Neural progenitor cell (in vitro differentiated cells): ENCODE measurements around the gene RSPO4. TPM values are rescaled to one million over a fixed set of nuclear protein-coding genes. Genes with fewer than 3 reads are reported as not detected.

Experiments
- DNase-seq: peaks from one replicate; pipeline ENCODE4 v3.0.0-alpha.2; 2016; ENCODE audit warnings: low spot score
- H2AFZ ChIP-seq: fragments of 200-600 bp; sonication (generic); replicated peaks from 2 replicates; pipeline ENCODE4 v1.6.1; 2016; ENCODE audit warnings: antibody characterized with exemption
- H3F3A ChIP-seq: fragments of 200-600 bp; sonication (generic); 2 replicates; pipeline ENCODE4 v1.6.1; 2016; ENCODE audit warnings: antibody characterized with exemption, low read depth
- H3K27ac ChIP-seq: fragments of 200-600 bp; sonication (generic); 2 replicates; pipeline ENCODE4 v1.5.1; 2016; ENCODE audit warnings: mild to moderate bottlenecking
- H3K27me3 ChIP-seq: fragments of 200-600 bp; sonication (generic); 2 replicates; pipeline ENCODE4 v1.6.1; 2016; ENCODE audit warnings: mild to moderate bottlenecking, moderate library complexity
- H3K36me3 ChIP-seq: fragments of 200-600 bp; sonication (generic); 2 replicates; pipeline ENCODE4 v1.5.1; 2016
- H3K4me1 ChIP-seq: fragments of 200-600 bp; sonication (generic); 2 replicates; pipeline ENCODE4 v1.6.1; 2016; ENCODE audit warnings: mixed run types
- H3K4me2 ChIP-seq: fragments of 200-600 bp; sonication (generic); 2 replicates; pipeline ENCODE4 v1.6.1; 2016
- H3K4me3 ChIP-seq: fragments of 200-600 bp; sonication (generic); 2 replicates; pipeline ENCODE4 v1.5.1; 2016
- H3K79me2 ChIP-seq: fragments of 200-600 bp; sonication (generic); 2 replicates; pipeline ENCODE4 v1.6.1; 2016; ENCODE audit warnings: low read depth
- H3K9ac ChIP-seq: fragments of 200-600 bp; sonication (generic); 2 replicates; pipeline ENCODE4 v1.6.1; 2016
- H3K9me3 ChIP-seq: fragments of 200-600 bp; sonication (generic); 2 replicates; pipeline ENCODE4 v1.5.1; 2016; ENCODE audit warnings: low read depth
- H4K20me1 ChIP-seq: fragments of 200-600 bp; sonication (generic); 2 replicates; pipeline ENCODE4 v1.6.1; 2016; ENCODE audit warnings: low read depth
- H3K27ac Mint-ChIP-seq: 3 replicates; pipeline ENCODE4 v1.8.0; 2021; ENCODE audit warnings: mixed read lengths
- H3K27me3 Mint-ChIP-seq: 2 replicates; pipeline ENCODE4 v1.8.0; 2022; ENCODE audit warnings: low read depth, mild to moderate bottlenecking, inconsistent platforms, moderate library complexity, mixed read lengths; ENCODE audit not compliant: insufficient read depth
- H3K36me3 Mint-ChIP-seq: 3 replicates; pipeline ENCODE4 v1.8.0; 2021; ENCODE audit warnings: mixed read lengths
- H3K4me1 Mint-ChIP-seq: 3 replicates; pipeline ENCODE4 v1.8.0; 2021; ENCODE audit warnings: mixed read lengths
- H3K4me3 Mint-ChIP-seq: 3 replicates; pipeline ENCODE4 v1.8.0; 2021; ENCODE audit warnings: mild to moderate bottlenecking, moderate library complexity, mixed read lengths
- H3K9me3 Mint-ChIP-seq: 3 replicates; pipeline ENCODE4 v1.8.0; 2020; ENCODE audit warnings: mixed read lengths
- EZH2 ChIP-seq: fragments of 200-600 bp; sonication (generic); IDR thresholded peaks from 2 replicates; pipeline ENCODE4 v1.6.1; 2017; ENCODE audit warnings: antibody characterized with exemption, mild to moderate bottlenecking, moderate library complexity
- EZH2phosphoT487 ChIP-seq: fragments of 200-600 bp; sonication (generic); IDR thresholded peaks from 2 replicates; pipeline ENCODE4 v1.6.1; 2017; ENCODE audit warnings: antibody characterized with exemption
- total RNA-seq: library from RNA; depleted of rRNA; stranded (reverse); fragments of >200 nt; gene quantifications from 2 replicates; pipeline ENCODE4 v1.2.3, GENCODE V29; 2015; ENCODE audit warnings: low replicate concordance
- TF ChIP-seq, protein P1 (sequence below): fragments of 200-600 bp; sonication (generic); IDR thresholded peaks from 2 replicates; pipeline ENCODE4 v1.5.1; 2017; ENCODE audit warnings: antibody characterized with exemption, mild to moderate bottlenecking

The RSPO4 gene
- total RNA-seq, 1 donor from 2014 or later: 0.26 TPM

DNA sequence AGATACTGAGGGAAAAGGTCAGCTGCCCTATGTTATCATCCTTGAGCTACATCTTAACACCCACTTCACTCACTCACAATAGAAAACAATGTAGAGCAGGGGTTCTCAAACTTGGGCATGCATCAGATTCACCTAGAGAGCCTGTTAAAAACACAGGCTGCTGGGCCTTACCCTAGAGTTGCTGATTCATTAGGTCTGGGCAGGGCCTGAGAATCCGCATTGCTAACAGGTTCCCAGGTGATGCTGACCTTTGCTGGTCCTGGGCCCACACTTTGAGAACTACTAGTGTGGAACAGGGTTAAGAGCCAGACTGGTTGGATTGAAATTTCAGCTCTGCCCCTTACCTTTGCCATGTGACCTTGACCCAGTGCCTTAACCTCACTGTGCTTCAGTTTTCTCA is 25.1 kb downstream of the RSPO4 start:
- DNase-seq: no peak
- Mint-ChIP-seq H3K4me1 (no peaks in the 10 kb centered on the region), H3K27me3 (peaks cover 10% of the 10 kb centered on the region), H3K4me3 (no peak overlapping the region), H3K9me3 (no peaks in the 10 kb centered on the region), H3K27ac (no peak overlapping the region), H3K36me3 (no peaks in the 10 kb centered on the region)
- no peaks in the 10 kb centered on the region for H4K20me1 ChIP-seq
- no peaks in the 10 kb centered on the region for H3K27me3 ChIP-seq
- H3K79me2 ChIP-seq: no peaks in the 10 kb centered on the region
- no peaks in the 10 kb centered on the region for H3K9me3 ChIP-seq
- H3K4me2 ChIP-seq: no peak overlapping the region
- H3K4me3 ChIP-seq: no peak overlapping the region
- TF ChIP-seq EZH2 (no peak), EZH2phosphoT487 (no peak)
- TF ChIP-seq, protein P1, sequence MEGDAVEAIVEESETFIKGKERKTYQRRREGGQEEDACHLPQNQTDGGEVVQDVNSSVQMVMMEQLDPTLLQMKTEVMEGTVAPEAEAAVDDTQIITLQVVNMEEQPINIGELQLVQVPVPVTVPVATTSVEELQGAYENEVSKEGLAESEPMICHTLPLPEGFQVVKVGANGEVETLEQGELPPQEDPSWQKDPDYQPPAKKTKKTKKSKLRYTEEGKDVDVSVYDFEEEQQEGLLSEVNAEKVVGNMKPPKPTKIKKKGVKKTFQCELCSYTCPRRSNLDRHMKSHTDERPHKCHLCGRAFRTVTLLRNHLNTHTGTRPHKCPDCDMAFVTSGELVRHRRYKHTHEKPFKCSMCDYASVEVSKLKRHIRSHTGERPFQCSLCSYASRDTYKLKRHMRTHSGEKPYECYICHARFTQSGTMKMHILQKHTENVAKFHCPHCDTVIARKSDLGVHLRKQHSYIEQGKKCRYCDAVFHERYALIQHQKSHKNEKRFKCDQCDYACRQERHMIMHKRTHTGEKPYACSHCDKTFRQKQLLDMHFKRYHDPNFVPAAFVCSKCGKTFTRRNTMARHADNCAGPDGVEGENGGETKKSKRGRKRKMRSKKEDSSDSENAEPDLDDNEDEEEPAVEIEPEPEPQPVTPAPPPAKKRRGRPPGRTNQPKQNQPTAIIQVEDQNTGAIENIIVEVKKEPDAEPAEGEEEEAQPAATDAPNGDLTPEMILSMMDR: no peak
- H2AFZ ChIP-seq: no peak overlapping the region
- no peaks in the 10 kb centered on the region for H3F3A ChIP-seq
- no peaks in the 10 kb centered on the region for H3K36me3 ChIP-seq
- H3K4me1 ChIP-seq: no peaks in the 10 kb centered on the region
- no peak overlapping the region for H3K27ac ChIP-seq
- H3K9ac ChIP-seq: no peak overlapping the region

DNA sequence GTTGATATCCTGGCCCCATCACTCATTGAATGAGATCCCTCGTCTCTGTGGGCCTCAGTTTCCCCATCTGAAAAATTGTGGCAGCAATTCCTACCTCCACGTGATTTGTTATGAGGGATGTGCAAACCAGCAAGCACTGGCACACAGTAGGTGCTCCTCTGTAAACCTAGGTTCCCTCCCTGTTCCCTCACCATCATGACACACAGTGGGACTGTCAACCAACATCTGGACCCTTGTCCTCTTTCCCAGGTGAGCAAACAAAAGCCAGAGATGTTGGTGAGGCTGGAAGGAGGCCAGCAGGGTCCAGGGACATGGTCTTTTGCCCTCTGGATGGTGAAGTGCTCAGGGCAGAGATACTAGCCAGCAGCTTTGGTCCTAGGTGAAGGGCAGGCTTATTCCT is 26.1 kb downstream of the RSPO4 start:
- H3K4me3 Mint-ChIP-seq: no peak overlapping the region
- TF ChIP-seq, protein P1: no peak
- TF ChIP-seq EZH2phosphoT487 (no peak), EZH2 (no peak)
- H3K9me3 Mint-ChIP-seq: no peaks in the 10 kb centered on the region

DNA sequence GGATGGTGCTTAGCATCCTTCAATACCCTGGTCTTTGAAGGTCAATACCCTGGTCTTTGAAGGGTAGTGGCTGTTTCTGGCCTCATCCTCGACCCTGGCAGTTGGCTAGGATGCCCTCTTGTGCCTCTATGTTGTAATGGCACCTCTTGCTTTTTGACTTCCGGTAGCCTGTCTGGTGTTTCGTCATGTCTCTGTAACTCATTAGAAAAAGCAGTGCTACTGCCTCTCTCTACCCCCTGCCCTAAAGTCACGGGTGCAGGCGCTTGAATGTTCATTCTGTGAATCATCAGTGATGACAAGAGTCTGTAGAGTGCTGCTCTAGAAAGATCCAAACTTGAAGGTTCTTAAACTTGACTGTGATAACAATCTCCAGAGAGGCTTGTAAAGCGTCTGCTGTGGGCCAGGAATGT is 28.3 kb downstream of the RSPO4 start:
- Histone ChIP-seq H3K9me3 (no peaks in the 10 kb centered on the region), H3K27ac (no peak overlapping the region), H3K36me3 (no peaks in the 10 kb centered on the region), H3K4me2 (no peak overlapping the region), H3K4me1 (no peaks in the 10 kb centered on the region), H3K9ac (no peak overlapping the region), H4K20me1 (no peaks in the 10 kb centered on the region), H3K79me2 (no peaks in the 10 kb centered on the region), H3K4me3 (no peak overlapping the region), H2AFZ (peak overlapping the region; percentile 48), H3K27me3 (no peaks in the 10 kb centered on the region), H3F3A (no peaks in the 10 kb centered on the region)
- Mint-ChIP-seq H3K27me3 (peaks cover 16% of the 10 kb centered on the region), H3K9me3 (no peaks in the 10 kb centered on the region), H3K4me1 (no peaks in the 10 kb centered on the region), H3K4me3 (no peak overlapping the region), H3K36me3 (no peaks in the 10 kb centered on the region), H3K27ac (no peak overlapping the region)
- peak; percentile 52 for DNase-seq
- TF ChIP-seq, protein P1: peak; percentile 60
- TF ChIP-seq EZH2 (no peak), EZH2phosphoT487 (no peak)

More for the DNA sequence above, 26.1 kb downstream of the RSPO4 start:
- Histone ChIP-seq H3K79me2 (no peaks in the 10 kb centered on the region), H3K9ac (no peak overlapping the region), H3K4me1 (no peaks in the 10 kb centered on the region), H2AFZ (no peak overlapping the region), H3K9me3 (no peaks in the 10 kb centered on the region), H4K20me1 (no peaks in the 10 kb centered on the region), H3K4me3 (no peak overlapping the region), H3F3A (no peaks in the 10 kb centered on the region), H3K36me3 (no peaks in the 10 kb centered on the region), H3K27ac (no peak overlapping the region), H3K27me3 (no peaks in the 10 kb centered on the region), H3K4me2 (no peak overlapping the region)
- no peaks in the 10 kb centered on the region for H3K36me3 Mint-ChIP-seq
- no peaks in the 10 kb centered on the region for H3K4me1 Mint-ChIP-seq
- no peak overlapping the region for H3K27ac Mint-ChIP-seq
- peaks cover 10% of the 10 kb centered on the region for H3K27me3 Mint-ChIP-seq
- DNase-seq: no peak
